HG03439 (cell line): Measurements from ENCODE around the gene POLR2B.
"Not testable (repeated sequence)": the region's sequence is repeated elsewhere in the genome, so short reads cannot be mapped to it uniquely, and the experiment has no call there.

Experiments
- ATAC-seq: cut with Tn5 transposase; IDR thresholded peaks from one replicate; pipeline ENCODE4 v1.9.1; 2021; ENCODE audit warnings: mild to moderate bottlenecking, moderate library complexity; ENCODE audit not compliant: unreplicated experiment

Gene POLR2B

DNA sequence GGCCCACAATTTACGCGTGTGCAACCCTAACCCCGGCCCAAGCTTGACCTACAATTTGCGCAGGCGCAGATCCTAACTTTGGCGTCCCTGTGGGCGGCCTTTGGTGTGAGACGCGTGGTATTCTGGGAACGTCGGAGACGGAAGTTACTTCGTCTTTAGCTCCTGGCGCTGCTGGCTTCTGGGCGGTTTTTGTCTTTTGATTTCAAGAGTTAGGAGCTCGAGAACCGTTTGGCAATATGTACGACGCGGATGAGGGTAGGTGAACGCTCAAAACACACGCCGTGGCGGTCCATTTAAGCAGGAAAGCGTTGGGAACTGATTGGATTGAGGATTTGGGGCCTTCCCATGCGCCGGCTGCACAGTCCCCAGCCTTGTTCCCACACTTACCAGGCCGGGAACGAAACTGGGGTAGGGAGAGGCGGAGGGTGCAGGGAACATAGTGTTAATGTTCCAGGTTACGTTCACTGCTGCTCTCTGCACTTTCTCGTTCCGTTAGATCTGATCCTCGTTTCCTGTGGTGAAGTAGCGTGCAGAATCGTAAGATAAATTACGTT lies at the start of gene POLR2B:
Gene POLR2B, plus strand, starts transcription at position 147 of the 554 bp plus-strand sequence. Its CDS starts 90 bp downstream, at position 237.
- ATAC-seq = peak; percentile 58

- ATAC-seq = no peak
Observed at GRCh38 chr4:56930638-56931037, 48.1 kb upstream of the POLR2B start.

- ATAC-seq = no peak
Observed at GRCh38 chr4:56931924-56932323, 46.8 kb upstream of the POLR2B start.

DNA sequence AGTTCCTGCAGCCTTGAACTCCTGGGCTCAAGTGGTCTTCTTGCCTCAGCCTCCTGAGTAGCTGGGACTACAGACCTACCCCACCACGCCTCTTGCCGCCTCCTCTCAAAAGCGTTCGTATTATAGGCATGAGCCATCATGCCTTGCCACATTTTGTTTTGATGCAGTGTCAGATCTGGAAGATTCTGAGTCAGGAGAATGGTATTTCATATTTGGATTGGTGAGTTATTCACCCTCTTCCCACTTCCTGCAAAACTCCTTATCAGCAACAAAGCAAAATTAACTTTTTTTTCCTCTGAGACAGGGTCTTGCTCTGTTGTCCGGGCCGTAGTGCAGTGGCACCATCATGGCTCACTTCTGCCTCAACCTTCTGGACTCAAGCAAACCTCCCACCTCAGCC lies 41.4 kb upstream of the POLR2B start:
- ATAC-seq = no peak

- ATAC-seq = not testable (repeated sequence)
Observed at GRCh38 chr4:56939826-56940225, 38.9 kb upstream of the POLR2B start.

DNA sequence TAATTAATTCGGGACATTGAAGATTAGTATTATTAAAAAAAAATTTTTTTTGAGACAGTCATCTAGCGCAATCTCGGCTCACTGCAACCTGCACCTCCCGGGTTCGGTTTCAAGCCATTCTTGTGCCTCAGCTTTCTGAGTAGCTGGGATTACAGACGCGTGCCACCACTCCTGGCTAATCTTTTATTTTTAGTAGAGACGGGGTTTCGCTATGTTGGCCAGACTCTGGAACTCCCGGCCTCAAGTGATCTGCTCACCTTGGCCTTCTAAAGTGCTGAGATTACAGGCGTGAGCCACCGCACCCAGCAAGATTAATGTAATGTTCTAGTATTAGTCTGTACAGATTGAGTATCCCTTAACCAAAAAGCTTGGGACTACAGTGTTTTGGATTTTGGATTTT lies 38.3 kb upstream of the POLR2B start:
- no peak for ATAC-seq

DNA sequence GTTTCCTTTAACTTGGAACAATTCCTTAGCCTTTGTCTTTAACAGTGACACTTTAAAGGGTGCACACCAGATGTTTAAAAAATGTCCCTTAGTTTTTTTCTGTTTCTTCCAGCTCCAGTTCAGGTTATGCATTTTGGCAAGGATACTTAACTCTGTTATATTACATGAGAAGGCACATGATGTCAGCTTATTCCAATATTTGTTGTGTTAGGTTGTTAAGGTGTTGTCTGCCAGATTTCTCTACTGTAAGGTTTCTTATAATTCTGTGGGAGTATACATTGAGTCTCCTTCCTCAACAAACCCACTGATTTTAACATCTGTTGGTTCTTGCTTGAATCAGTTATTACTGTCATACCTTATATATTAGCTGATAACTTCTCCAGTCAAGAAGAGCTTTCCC lies 37.7 kb upstream of the POLR2B start:
- ATAC-seq = no peak

GRCh38 chr4:56941403-56941802 lies 37.3 kb upstream of the POLR2B start:
- no peak for ATAC-seq

DNA sequence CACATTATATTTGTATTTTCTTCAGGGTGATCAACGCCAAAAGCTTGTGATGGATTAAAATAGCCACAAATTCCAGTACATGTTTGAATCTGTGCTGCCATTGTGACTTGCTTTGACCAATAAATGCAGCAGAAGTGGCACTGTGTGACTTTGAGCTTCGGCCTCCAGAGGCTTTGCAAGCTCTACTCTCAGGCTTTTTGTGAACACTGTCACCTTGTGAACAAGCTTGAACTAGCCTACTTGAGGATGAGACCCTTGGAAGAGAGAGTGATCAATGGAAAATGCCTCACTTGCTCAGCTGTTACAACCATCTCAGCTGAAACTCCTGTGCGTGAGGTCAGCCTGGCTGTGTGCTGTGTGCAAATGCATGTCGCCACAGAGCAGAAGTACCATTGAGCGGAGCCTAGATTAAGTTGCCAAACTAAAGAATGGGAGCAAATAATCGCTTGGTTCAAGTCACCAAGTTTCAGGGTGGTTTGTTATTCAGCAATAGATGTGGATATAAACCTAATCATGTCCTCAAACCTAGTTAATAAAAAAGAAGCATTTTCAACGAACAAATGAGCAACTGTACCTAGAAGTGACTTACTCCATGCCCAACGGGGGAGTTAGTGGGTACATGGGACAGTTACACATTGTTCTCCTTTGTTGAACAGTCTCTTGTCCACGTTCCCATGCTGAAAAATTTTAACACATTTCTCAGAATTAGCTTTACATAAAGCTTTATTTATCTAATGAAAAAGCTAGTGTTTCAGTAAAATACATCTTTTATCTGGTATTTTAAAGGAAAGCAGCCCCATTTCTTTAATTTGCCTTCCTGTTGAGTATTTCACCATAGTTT lies 24.8 kb upstream of the POLR2B start:
- ATAC-seq = no peak

DNA sequence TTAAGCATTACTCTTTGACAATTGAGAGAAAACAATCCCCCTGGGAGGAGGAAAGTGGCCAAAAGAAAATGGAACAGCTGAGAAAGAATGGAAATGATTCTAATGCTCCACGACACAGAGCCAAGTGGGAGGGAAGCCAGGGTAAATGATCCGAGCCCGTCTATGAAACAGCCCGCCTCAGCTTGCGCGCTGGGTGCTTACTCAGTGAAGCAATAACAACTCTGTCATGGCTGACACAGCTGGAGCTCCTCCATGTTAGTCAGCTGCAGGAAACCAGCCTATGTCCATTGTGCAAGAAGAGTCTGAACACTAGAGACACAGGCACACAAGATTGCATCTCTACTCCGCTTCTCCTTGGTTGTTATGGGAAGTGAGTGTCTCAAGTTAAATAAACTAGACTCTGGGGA lies 20.6 kb upstream of the POLR2B start:
- ATAC-seq = no peak

GRCh38 chr4:56959100-56959499 lies 19.6 kb upstream of the POLR2B start:
- ATAC-seq = no peak

- ATAC-seq = no peak
Observed at GRCh38 chr4:56961107-56961500, 17.6 kb upstream of the POLR2B start.

DNA sequence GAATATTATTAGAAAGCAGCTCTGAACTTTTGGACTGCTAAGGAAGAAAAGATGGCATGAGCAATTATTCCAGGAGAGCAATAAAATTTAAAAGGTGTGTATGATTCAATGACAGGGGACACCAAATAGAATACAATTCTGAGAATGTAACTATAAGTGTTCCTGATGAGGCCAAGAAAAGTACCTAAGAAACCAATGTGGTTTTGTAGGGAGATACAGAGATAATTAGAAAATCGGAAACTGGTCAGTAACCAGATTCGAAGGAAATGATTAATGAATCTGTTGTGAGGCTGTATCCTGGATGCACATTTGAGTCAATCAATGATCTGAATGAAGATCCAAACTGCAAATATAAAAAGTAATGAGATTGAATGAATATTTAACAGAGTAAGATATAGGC lies 7.3 kb upstream of the POLR2B start:
- no peak for ATAC-seq

DNA sequence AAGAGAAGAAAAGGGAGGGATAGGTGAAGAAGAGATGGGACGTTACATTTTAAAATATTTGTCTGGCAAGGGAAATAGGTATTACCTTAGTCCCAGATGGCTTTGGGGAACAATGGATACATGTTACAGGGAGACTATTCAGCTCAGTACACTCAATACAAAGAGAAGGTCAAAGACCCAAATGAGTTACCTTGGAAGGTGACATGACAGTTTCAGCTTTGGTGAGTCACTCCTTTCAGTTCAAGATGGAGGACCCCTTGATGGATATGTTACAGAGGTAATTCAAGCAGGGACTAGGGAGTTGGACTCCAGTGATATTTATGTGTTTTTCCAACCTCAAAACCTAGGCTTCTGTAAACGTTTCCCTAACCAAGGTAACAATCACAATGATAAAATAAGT lies 6.3 kb upstream of the POLR2B start:
- ATAC-seq = no peak

DNA sequence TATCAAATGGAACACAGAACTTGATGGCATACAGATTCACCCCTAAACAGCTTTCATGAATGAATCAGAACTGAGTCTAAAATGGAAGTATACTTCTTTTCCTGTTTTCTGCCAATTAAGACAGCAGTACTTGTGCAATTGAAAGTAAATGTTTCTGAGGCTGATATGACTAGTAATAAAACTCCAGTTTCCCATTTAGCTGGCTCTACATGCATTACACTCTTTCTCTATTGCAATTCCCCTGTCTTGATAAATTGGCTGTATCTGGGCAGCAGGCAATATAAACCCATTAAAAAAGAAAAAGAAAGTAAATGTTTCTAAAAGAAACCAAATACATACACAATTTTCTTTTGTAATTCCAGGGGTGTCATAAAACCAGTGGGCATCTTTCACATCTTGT lies 5.9 kb upstream of the POLR2B start:
- ATAC-seq = no peak

GRCh38 chr4:56973336-56973735 lies 5.4 kb upstream of the POLR2B start:
- no peak for ATAC-seq

DNA sequence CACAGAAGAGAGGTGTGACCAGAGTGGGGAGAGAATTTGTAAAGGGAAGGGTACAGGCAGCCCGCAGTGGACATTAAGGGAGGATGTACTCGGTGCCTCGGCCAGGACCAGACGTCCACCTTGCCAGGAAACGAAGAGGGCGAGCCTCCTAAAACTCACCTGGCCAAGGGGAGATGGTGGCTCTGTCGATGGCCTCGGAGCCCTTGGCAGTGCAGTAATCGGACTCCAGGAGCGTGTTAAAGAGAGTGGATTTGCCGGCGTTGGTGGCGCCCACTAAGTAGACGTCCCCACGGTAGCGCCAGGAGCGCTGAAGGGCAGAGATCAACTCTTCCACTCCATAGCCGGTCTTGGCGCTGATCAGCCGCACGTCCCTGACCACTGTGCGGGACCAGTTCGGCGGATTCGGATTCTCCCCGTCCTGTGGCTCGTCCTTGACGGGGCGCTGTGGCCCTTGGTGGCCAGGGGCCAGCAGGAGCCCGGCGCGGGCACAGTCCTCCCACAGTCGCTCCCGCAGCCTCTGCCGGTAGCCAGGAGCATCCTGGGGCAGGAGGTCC lies 2.3 kb upstream of the POLR2B start:
- ATAC-seq = no peak

DNA sequence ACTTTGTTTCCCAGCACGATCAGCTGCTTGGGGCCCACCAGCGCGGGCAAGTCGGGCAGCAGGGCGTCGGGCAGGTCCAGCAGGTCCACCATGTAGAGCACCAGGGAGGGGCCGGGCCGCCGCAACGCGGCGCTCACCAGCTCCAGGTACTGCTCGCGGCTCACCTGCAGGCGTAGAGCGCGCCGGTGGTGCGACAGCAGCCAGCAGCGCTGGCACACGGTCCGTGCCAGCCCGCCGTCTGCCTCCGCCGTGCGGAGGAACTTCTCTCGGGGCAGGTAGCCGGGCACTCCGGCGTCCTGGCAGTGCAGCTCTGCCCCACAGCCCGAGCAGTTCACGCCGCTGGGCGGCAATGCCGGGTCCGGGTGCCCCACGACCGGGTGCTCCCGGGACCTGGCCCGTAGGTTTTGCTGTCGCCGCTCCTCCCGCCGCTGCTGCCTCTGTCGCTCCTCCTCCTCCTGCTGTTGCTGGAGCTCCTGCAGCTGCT lies 1.8 kb upstream of the POLR2B start:
- ATAC-seq = peak; percentile 31

DNA sequence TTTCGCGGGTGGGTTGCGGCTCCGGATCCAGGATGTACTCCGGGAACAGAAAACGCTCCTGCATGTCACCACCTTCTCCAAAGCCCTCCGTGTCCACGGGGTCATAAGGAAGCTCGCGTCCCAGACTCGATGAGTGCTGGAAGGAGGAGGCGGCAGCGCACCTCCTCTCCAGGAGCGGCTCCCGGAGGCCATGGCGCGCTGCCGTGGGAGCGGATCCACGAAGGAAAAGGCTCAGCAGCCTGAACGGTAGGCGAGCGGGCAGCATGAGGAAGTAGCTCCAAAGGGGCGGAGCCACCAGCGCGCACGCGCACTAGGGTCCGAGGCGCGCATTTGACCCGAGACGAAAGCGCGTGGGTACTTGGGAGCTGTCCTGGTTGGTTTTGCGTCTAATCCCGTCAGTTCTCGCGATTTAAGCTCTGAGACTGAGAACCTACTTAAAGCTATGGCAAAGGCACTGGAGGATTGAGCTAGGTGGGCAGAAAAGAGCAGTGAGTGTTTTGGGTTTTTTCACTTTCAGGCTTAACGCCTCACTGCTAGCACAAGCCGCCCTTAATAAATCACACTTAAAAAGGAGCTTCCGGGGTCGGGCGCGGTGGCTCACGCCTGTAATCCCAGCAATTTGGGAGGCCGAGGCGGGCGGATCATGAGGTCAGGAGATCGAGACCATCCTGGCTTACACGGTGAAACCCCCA lies 1.2 kb upstream of the POLR2B start, which contains the start of gene NOA1:
Gene NOA1, minus strand, starts transcription at position 286 of the 692 bp plus-strand sequence. Its CDS starts 21 bp downstream, at position 265.
- ATAC-seq = peak; percentile 79

DNA sequence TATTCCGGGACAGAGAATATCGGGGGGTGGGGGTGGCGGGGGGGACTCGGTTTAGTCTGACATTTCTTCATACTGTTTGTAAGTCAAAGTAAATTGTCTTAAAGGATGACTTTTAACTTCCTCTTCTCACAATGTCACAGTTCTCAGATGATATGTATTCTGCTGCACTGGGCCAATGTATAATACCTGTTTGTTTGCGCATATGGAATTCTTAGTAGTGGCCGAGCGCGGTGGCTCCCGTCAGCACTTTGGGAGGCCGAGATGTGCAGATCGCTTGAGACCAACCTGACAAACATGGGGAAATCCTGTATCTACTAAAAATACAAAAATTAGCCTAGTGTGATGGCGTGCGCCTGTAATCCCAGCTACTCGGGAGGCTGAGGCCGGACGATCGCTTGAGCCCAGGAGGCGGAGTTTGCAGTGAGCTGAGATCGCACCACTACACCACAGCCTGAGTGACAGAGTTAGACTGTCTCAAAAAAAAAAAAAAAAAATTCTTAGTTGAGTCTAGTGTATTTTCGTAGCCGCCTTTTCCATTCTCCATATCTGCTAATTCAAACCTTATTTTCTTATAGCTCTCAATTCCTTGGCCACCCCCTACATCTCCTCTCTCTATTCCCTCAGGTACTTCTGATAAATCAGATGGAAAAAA lies 851 bp downstream of the POLR2B start:
- no peak for ATAC-seq

DNA sequence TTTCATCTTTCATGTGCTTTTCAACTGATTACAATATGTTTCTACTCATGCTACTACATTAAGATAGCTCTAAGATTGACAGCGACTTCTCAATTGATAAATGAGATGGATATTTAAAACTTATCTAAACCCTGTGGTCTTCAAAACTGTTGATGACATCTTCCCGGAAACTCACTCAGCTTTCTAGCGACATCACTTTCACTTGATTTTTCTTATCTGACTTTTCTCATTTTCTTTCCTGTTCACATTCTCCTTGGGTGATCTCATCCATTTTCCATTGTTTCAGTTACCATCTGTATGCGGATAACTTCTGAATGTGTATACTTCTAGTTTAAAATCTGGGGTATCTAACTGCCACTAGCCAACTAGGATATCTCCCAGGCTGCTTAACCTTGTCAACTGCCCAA lies 3.1 kb downstream of the POLR2B start:
- ATAC-seq = no peak
